Amniotic epithelial cell (primary cell): ENCODE results near the gene BCAR1.
A peak's percentile ranks its signal among the peaks of the same experiment; 100 is the strongest.
"Not testable (repeated sequence)": the region's sequence is repeated elsewhere in the genome, so short reads cannot be mapped to it uniquely, and the experiment has no call there.

ENCODE experiments used
- DNase-seq: peaks from one replicate; pipeline ENCODE4 v3.0.0-alpha.2; 2010; ENCODE audit warnings: low read depth

Gene BCAR1, protein sequence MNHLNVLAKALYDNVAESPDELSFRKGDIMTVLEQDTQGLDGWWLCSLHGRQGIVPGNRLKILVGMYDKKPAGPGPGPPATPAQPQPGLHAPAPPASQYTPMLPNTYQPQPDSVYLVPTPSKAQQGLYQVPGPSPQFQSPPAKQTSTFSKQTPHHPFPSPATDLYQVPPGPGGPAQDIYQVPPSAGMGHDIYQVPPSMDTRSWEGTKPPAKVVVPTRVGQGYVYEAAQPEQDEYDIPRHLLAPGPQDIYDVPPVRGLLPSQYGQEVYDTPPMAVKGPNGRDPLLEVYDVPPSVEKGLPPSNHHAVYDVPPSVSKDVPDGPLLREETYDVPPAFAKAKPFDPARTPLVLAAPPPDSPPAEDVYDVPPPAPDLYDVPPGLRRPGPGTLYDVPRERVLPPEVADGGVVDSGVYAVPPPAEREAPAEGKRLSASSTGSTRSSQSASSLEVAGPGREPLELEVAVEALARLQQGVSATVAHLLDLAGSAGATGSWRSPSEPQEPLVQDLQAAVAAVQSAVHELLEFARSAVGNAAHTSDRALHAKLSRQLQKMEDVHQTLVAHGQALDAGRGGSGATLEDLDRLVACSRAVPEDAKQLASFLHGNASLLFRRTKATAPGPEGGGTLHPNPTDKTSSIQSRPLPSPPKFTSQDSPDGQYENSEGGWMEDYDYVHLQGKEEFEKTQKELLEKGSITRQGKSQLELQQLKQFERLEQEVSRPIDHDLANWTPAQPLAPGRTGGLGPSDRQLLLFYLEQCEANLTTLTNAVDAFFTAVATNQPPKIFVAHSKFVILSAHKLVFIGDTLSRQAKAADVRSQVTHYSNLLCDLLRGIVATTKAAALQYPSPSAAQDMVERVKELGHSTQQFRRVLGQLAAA

DNA sequence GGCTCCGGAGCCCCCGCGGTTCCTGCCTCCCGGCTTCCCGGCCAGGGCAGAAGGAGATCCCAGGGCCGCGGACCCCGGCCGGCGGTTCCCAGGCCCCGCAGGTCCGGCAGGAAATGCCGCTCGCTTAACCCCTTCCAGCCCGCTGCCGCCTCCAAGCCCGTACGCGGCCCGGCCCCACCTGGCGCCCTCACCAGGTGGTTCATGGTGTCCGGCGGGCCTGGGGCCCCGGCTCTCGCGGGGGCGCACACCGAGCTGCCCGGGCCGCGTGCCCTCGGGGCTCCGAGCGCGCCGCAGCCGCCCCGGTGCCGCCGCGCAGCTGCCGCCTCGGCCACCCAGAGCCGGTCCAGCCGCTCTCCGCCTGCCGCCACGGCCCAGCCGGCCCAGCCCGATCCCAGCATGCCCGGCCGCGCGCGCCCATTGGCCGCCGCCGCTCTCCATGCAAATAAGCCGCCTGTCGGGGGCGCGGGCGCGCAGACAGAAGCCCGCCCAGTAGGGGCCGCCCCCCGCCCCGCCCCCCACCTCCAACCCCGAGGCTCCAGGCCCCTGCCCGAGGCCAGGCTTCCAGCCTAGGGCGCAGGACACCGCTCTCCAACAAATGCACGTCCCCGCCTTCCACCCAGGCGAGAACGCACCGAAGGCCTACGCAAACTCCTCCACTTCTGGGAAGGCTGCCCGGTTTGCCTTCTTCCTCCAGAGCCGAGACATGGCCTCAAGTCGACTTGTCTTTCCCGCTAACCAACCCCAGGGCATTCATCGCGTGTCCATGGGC is at the start of gene BCAR1:
BCAR1 (minus strand) TSS at position 345 of the 769 bp plus-strand sequence; CDS start at position 203, 142 bp downstream.
- DNase-seq = peak; percentile 94

DNA sequence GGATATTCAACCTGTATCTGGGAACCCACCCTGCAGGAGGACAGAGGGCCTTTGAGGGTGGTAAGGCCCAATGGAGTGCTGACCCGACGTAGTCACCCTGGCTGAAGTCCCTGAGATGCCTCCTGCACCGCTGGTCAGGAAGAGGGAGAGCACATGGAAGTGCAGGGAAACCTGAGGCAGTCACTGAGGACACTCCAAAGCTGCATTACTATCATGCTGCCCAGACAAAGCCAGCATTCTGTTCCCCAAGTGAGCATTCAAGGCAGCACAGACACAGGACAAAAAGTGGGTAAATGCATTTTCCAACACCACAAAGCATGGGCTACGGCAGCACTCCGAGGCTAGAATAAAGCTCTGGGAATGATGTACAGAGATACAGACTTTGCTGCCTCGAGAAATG is 46.8 kb upstream of the BCAR1 start:
- no peak for DNase-seq

DNA sequence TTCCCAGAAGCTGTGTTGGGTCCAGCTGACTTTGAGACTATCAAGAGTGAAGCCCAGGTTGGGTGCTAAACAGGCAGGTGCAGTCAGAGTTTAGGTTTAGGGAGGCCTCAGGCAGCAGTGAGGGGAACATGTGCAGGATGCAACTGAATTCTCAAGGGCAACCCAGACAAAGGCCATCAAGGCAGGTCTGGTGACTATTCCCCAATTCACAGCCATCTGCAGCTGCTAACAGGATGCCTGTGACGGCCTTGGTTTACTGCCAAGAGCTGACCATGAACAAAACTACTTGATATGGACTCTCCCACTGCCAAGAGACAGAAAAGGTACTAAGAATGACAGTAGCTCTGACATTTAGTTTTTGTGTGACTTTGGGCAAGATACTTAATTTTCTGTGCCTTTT is 45.2 kb upstream of the BCAR1 start:
- DNase-seq = no peak

DNA sequence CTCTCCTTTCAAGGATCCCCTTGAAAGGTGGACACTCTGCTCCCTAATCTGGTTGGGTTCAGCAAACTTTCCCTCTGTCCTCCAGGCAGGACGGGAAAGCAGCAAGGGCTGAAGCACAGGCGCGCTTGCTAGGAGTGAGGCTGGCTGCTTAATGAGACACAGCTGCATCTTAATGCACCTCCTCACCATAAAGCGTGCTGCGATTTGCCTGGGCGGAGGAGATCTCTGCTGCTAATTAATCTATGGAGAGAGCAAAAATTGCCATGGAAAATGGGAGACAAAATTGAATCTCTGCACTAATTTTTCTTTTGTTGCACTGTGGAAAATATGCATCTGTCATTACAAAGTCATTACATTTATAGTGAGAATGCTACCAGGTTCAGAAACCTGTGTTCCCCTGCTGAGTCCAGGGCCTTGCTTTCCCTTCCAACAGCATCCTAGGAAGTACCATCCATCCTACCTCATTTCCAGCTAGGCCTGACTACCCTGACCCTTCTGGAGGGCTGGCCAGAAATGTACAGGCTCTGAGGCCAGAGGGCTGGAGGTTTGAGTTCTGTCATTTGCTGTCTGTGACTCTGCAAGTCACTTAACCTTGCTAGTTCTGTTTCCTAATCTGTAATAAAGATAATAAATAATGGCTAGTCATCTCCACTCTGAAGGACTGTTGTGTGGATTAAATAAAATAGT is 43.5 kb upstream of the BCAR1 start:
- DNase-seq = no peak

DNA sequence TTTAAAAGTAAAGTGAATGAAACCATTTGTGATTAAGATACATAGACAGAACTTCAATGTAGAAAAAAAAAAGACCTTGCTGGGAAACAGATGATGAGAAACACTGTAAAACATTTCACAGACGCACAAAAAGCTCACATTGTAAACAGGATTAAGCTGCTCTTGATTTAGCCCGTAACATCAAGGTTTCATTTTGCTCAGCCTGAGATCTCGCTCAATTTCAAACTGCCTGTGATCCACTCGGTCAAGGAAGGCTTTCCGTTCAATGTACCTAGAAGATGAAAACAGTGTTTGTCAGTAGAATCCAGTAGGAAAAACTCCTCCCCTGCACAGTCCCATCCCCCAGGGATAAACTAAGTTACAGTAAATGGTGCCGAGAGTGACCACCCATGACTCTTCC is 42.3 kb upstream of the BCAR1 start:
- DNase-seq = peak; percentile 69

DNA sequence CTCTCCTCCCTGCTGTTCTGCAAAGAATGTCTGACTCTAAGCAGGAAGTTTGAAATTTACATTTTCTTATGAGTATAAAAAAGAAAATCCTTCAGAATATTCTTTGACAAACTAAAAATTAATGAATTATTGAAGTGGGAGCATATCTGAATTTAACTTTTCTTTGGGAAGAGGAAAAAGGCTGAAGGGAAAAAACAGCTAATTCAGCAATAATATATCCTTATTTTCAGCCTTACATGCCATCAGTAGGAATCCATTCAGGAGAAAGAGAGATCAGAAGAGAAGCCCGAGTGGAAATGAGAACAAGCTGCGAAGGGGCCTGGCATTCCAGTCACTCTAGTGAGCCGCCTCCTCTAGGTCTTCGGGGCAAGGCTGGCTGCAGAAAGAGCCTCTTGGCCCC is 41.7 kb upstream of the BCAR1 start:
- DNase-seq = peak; percentile 8

DNA sequence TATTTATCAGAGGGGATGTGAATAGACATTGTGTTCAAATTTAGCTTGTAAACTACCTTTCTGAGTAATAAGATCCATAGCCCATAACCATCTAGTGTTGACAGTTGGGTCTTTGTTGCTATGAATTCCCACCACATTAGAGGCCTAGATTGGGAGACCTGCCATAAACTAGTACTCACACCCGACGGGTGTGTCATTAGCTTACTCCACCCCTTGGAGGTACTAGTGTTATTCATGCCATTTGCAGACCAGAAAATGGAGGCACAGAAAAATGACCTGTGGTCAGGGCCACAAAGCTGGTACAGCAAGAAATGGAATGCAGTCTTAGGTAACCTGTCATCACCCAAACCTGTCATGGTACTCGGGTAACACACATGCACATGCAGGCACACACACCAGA is 41.3 kb upstream of the BCAR1 start:
- peak; percentile 18 for DNase-seq

DNA sequence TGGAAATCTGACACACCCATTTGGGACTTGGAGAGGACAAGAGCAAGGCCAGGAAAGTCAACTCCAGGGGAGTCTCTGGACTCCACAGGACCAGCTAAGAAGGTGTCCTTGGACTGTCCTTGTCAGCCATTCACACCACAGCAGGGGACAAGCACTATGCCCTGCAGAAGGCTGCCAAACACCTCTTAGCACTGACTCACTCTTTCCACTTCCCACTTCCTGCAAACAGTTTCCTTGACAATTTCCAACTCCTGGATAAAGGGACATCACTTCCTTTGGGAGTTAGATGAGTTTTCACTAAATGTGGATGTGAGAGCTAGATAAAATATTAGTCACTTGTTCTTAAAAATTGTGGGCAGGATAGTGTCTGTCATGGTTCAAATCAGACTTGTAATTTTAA is 37.8 kb upstream of the BCAR1 start:
- DNase-seq = no peak

DNA sequence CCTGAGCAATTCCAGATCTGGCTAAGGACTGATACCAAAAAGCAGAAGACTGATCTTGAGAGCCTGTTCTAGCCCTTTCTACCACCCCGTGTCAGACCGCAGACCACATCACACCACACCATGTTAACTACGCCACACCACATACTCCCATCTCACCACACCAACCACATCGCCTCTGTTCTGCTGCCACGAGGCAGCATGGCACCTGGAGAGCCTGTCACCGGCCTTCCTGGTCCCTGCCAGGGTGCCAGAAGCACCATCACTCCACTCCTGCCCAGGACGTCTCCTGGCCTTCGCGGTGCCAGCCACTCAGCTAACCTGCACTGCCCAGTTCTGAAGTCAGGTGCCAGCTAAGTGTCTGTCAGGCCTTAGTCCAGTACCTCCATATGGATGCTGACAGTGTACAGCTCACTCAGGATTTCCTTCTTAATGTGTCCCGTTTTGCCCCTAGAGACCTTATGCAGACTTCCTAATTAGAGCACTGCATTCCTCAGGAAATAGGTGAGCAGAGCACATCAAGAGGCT is 37.2 kb upstream of the BCAR1 start:
- no peak for DNase-seq

DNA sequence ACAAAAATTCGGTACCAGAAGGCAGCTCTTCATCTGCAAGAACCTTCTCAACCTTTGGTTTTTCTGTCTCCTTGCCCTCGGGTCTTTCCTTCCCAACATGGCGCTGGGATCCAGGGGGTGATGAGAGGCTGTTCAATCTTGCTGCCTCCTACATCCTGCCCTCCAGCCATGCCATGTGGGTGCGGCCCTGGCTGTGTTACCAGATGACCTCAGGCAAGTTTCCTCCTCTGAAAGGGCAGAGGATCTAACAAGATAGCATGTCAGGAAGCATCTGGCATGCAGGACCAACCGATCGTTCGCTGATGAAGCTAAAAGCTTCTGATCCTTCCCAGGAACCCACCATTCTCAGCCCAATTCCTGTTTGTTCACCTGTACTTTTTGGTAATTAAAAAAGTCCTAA is 36.8 kb upstream of the BCAR1 start:
- no peak for DNase-seq

DNA sequence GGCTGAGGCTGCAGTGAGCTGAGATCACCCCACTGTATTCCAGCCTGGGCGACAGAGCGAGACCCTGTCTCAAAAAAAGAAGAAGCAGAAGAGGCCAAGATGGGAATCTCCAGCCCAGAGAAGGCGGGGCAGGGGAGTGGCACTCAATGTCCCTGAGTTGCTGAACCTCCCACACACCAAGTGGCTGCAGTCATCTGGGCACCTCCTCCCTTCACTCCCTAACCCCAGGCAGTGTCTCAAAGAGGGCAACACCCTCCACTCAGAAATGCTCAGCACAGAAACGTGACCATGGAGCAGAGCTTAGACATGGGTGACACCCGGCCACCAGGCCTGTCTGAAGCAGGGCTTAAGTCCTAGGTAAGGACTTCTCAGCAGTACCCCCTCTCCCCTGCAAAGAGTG is 36.3 kb upstream of the BCAR1 start:
- no peak for DNase-seq

DNA sequence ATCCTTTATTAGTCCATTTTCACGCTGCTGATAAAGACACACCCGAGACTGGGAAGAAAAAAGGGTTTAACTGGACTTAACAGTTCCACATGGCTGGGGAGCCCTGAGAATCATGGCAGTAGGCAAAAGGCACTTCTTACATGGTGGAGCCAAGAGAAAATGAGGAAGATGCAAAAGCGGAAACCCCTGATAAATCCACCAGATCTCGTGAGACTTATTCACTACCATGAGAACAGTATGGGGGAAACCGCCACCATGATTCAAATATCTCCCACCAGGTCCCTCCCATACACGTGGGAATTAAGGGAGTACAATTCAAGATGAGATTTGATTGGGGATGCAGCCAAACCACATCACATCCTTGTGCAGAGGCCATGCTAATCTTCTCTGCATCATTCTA is 35.0 kb upstream of the BCAR1 start:
- DNase-seq = no peak

DNA sequence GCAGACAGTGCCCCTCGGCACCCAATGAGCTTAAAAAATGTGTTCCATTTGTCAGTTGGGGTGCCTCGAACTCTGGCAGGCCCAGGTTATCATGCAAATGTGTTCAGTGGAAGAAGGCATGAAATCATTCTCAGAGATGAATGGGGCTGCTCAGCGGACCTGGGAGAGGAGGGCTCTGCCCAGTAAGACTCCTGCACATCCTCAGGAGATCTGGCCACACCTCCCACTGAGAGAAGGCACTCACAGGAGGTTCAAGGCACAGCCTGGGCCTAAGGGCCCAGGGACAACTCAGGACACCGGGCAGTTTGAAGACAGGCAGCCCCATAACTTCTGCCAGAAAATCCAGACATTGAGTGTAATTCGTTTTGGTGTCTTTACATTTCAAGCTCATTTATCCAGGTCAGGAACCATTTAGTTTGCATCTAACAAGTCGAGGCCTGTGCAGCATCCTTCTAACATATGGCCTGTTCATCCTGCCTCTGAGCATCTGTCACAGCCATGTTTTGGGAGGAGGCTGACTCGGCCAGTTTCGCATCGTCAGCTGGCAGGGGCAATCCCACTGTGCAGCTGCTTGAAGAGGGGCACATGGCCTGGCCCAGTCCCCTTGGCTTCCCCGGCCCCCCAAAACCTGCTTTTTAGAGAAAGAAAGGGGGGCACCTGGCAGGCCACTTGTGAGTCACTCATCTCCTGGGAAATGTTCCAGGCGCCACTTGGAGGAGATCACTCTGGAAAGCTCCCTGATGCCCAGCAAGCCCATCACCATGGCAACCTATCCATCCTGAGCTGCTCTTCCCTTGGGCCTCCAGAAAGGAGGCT is 31.2 kb upstream of the BCAR1 start:
- peak; percentile 47 for DNase-seq

DNA sequence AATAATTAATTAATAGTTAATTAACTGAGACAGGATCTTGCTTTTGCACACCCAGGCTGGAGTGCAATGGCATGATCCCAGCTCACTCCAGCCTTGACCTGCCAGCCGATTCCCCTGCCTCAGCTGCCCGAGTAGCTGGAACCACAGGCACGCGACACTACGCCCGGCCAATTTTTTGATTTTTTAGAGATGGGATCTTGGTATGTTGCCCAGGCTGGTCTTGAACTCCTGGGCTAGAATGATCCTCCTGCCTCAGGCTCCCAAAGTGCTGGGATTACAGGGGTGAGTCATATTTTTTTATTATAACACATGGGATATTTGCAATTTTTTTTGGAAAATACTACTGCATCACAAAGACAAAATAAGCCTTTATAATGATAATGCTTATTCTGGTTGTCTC is 30.4 kb upstream of the BCAR1 start:
- DNase-seq = no peak

DNA sequence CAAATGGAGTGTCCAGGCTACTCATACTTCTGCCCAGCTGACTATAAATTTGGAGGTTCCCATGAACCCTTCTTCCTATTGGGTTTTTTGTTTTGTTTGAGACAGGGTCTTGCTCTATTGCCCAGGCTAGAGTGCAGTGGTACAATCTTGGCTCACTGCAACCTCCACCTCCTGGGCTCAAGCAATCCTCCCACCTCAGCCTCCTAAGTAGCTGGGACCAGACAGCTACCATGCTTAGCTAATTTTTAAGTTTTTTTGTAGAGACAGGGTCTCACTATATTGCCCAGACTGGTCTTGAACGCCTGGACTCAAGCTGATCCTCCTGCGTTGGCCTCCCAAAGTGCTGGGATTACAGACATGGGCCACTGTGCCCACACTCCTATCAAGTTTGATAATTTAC is 29.6 kb upstream of the BCAR1 start:
- not testable (repeated sequence) for DNase-seq

DNA sequence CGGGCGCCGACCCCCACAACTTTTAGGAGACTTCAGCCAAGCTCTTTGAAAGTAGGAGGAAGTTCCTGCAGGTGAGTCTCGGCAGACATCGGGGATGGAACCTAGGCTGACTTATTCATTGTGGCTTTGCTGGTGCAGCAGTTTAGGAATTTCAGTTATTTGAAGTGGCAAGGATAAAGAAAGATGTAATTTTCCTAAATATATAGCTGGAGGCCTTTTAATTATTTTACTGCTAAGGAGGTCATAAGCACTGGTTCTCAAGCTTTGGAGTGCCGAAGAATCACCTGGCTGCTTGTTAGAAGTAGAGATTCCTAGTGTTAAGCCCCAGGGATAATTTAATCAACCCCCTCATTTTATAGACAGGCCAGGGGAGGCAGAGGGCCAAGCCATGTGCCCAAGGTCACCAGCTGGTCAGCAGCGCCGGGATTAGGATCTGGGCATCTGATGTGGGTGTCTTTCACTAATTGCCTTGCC is 28.9 kb upstream of the BCAR1 start:
- no peak for DNase-seq

DNA sequence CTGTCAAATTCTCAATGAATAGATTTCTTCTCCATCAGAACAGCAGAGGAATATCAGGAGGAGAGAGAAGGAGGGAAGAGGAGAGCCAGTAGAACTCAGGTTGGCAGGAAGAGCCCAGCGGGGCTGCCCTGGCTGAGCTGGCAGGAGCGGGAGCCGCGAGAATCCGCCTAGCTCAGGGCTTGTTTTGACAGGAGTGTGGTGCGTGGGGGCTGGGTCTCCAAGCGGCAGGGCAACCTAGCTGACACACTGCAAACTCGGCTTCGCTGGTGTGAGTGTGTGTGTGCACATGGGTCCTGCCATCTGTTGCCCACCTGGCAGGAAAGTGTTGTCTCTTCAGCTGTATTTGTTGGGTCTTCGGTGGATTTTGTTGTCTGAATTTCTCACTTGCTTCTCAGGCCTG is 27.9 kb upstream of the BCAR1 start:
- DNase-seq = peak; percentile 56

DNA sequence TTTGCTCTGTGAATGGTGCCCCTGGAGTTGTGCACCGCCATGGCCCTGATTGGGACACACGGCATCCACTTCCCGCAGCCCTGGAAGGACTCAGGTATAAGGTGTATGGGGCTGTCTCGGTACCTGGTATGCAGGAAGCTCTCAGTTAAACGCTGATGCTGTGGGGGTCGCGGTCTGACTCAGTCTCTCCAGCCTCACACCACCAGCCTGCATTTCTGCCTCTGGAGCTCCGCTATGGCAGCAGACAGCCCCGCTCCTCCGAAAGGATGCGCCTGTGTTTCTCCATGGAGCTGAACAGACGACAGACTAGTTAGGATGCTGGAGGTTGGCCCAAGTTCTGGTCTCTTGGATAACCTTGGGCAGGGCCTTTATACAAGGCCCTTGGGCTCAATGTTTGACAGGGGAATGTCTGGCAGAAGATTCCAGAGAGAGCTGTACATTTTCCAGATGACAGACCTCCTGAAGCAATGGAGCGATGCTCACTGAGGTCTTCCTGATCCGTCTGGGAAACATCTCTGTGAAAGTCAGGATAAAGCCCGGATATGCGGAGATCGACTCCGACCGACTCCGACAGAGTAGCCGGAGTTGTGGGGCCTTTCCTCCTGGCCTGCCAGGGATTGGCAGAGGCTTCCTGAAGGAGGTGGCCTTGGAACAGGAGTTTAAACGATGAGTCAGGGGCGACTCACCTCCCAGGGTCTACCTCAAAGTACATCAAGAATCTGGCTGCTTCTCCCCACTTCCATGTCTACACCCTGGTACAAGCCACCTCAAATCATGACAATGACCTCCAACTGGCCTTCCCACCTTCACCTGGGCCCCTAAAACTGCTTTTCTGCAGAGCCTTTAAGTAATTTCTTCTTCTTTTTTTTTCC is 21.9 kb upstream of the BCAR1 start:
- peak; percentile 82 for DNase-seq

DNA sequence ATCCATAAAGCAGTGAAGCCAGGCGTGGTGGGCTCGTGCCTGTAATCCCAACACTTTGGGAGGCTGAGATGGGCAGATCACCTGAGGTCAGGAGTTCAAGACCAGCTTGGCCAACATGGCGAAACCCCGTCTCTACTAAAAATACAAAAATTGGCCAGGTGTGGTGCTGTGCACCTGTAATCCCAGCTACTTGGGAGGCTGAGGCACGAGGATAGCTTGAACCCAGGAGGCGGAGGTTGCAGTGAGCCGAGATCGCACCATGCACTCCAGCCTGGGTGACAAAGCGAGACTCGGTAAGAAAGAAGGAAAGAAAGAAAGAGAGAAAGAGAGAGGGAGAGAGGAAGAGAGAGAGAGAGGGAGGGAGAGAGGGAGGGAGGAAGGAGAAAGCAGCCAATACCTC is 21.2 kb upstream of the BCAR1 start:
- not testable (repeated sequence) for DNase-seq
